Coronary artery (tissue), 2 donors: ENCODE results near the gene TBC1D20.

Experiments
- DNase-seq: peaks from one replicate; pipeline ENCODE4 v3.0.0-alpha.2; 2017; ENCODE audit warnings: low spot score
- H3K27ac ChIP-seq, 2 donors: fragments of 200-600 bp; sonication (generic); one replicate each; pipeline ENCODE4 v1.5.1; 2016 to 2019
- H3K4me3 ChIP-seq: fragments of 200-600 bp; sonication (generic); 2 replicates; pipeline ENCODE4 v1.5.1; 2016; ENCODE audit warnings: mild to moderate bottlenecking, moderate library complexity
- TF ChIP-seq, protein P1 (sequence below): fragments of 200-600 bp; sonication (generic); IDR thresholded peaks from one replicate; pipeline ENCODE4 v1.5.1; 2019; ENCODE audit warnings: antibody characterized with exemption

The TBC1D20 gene

DNA sequence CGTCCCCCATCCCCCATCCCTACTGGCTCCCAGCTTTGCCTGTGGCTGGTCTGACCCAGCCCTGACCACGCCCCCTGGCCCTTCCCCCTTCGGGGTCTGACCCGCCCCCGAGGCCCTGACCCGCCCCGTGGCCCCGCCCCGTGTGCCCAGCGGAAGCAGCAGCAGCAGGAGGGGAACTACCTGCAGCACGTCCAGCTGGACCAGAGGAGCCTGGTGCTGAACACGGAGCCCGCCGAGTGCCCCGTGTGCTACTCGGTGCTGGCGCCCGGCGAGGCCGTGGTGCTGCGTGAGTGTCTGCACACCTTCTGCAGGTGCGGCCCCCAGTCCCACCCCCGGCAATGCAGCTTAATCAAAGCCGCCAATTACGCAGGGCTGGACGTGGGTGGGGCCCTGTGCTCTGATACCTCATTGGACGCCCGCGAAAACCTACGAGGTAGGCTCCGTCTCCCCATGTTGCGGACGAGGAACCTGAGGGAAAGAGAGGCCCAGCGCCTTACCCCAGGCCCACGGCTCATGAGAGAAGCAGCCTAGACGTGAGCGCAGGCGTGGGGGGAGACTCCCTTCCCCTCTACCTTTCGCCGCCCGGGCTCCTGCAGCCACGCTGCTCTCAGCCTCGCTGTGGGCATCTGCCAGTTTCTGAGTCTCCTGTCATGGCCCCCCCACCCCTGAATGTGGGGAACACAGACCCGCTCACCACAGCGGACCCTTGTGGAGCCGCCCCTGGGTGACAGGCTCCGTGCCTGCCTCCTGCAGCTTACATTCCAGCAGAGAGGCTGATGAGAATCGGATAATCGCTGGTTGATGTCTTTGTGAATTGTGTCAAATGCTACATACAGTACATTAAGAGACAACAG is 41.4 kb downstream of the TBC1D20 start:
- DNase-seq = no peak
- TF ChIP-seq, protein P1, sequence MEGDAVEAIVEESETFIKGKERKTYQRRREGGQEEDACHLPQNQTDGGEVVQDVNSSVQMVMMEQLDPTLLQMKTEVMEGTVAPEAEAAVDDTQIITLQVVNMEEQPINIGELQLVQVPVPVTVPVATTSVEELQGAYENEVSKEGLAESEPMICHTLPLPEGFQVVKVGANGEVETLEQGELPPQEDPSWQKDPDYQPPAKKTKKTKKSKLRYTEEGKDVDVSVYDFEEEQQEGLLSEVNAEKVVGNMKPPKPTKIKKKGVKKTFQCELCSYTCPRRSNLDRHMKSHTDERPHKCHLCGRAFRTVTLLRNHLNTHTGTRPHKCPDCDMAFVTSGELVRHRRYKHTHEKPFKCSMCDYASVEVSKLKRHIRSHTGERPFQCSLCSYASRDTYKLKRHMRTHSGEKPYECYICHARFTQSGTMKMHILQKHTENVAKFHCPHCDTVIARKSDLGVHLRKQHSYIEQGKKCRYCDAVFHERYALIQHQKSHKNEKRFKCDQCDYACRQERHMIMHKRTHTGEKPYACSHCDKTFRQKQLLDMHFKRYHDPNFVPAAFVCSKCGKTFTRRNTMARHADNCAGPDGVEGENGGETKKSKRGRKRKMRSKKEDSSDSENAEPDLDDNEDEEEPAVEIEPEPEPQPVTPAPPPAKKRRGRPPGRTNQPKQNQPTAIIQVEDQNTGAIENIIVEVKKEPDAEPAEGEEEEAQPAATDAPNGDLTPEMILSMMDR = no peak
- H3K27ac ChIP-seq = no peak overlapping the region
- H3K4me3 ChIP-seq = no peak overlapping the region

DNA sequence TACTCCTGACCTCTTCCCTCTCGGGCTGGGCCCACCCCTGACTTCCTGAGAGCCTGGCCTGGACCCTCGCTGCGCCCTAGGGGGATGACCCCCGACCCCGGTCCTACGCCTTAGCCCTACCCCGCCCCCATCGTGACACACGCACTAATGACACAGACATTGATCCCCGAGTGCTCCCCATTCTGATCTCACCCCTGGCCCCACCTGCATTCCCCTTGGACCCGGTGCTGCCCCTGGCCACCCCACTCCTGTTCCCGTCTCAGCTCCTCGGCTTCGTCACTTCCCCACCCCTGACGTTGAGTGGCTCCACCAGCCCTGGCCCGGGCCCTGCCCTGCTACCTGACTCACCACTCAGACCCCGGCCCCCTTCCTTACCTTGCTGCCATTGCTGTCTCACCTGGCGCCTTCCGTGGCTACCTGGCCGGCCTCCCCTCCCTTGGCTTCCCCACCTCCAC is 42.1 kb downstream of the TBC1D20 start:
- Histone ChIP-seq H3K27ac (no peak overlapping the region), H3K4me3 (no peak overlapping the region)
- no peak for DNase-seq
- TF ChIP-seq, protein P1 = no peak

DNA sequence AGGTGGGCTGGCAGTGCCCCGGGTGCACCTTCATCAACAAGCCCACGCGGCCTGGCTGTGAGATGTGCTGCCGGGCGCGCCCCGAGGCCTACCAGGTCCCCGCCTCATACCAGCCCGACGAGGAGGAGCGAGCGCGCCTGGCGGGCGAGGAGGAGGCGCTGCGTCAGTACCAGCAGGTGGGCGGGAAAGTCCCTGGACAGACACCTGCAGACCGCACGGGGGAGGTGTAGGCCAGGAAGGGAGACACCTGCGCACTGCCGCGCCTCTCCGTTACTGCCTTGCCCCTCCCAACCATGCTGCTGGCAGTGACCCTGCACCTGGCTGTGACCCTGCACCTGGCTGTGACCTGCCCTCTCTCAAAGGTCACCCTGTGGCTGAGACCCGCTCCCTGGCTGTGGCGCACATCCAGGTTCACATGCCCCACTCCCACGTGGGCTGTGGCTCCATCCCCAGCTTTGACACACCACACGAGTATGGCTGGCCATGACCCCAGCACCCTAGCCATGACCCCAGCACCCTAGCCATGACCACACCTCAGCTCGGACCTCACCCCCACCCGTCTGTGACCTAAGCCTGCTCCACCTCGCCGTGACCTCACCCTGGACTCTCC is 42.7 kb downstream of the TBC1D20 start:
- Histone ChIP-seq H3K27ac (no peak overlapping the region), H3K4me3 (no peak overlapping the region)
- TF ChIP-seq, protein P1 = no peak
- DNase-seq = no peak

DNA sequence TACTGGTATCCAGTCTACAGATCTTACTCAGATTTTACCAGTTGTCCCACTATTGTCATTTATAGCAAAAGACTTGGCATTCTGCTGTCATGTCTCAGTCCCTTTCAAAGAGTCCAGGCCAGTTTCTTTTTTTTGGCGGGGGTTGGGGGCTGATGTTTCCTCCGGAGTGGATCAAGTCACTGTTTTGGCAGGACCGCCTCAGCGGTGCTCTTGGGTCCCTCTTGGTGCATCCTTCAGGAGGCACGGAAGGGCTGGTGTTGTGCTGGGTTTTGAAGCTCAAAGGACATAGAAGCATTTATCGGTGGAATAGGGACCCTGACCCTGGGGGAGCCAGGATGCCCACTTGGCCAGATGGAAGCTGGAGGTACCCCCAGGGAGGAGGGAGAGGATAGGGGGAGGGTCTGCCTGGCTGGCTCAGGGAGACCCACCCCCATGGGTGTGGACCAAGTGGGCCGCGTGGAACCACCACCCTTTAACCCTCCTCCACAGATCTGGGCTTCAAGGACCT is 43.4 kb downstream of the TBC1D20 start:
- H3K4me3 ChIP-seq = no peak overlapping the region
- TF ChIP-seq, protein P1 = no peak
- DNase-seq = no peak
- H3K27ac ChIP-seq = no peak overlapping the region

DNA sequence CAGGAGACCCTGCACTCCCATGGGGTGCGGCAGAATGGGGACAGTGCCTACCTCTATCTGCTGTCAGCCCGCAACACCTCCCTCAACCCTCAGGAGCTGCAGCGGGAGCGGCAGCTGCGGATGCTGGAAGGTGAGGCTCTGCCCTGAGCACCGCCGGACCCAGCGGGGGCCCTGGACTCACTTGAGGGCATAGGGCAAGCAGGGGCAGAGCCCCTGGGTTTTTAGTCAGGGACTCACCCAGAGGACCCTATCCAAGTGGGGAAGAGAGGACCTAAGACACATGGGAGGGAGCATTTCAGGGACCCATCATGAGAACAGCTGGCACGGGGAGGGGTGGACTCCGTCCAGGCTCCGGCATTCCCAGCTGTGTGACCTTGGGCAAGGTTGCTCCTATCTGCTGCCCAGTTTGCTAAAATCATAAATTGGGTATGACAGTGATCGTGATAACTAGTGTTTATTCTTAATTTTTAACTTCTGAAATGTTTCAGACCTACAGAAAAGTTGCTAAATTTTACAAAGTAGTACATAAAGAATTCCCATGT is 44.5 kb downstream of the TBC1D20 start:
- no peak overlapping the region for H3K27ac ChIP-seq
- no peak for DNase-seq
- TF ChIP-seq, protein P1 = no peak
- no peak overlapping the region for H3K4me3 ChIP-seq

DNA sequence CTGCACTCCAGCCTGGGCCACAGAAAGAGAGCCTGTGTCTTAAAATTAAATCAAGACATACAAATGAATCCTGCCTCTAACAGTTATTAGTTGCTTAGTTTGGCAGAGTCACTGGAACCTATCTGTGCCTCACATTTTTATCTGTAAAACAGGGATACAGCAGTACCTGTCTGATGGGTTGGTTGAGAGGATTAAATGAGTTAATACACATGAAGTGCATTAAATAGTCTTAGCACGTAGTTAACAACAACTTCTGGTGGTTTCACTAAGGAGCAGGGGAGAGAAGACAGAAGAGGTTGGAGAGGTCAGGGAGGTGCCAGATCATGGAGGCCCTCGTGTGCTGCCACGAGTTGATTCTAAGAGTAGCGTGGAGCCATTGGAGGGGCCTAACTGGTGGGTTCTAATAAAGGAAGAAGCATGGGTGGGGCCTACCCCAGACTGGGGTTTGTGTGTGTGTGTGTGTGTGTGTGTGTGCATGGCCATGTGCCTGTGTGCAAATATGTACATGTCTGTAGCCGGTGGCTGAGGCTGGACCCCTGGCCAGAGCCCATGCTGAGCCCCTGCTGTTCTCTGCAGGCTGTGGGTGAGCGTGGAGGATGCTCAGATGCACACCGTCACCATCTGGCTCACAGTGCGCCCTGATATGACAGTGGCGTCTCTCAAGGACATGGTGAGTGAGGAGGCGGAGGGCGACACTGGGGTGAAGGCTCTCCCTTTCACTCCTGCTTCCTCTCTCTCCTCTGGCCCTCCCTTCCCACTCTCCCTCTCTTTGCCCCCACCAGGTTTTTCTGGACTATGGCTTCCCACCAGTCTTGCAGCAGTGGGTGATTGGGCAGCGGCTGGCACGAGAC is 45.2 kb downstream of the TBC1D20 start:
- Histone ChIP-seq H3K27ac (no peak overlapping the region), H3K4me3 (no peak overlapping the region)
- TF ChIP-seq, protein P1 = no peak
- no peak for DNase-seq
